ENCODE measurements around the gene FXN.

FXN gene

DNA sequence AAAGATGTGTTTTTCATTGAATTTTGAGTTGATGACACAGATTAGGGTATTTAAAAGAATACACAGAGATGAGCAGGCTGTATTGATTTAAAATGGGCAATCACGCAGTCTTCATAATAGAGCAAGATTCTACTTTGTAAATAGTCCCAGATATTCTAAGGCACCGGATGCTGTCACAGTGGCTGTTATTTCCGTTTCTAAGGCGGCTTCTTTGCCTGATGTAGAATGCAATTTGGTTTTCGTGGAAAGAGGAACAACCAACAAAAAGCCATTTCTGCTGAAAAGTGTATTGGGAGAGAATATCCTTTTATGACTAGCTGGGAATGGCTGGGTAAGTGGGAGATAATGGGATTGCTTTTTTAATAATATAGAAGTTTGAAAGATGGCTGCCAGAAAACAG is 39.1 kb upstream of the FXN start:
- no peaks in the 10 kb centered on the region for H3K36me3 ChIP-seq (ENCODE audit: insufficient read depth, low read length)
- H2AFZ ChIP-seq (ENCODE audit: low read length), result no peak overlapping the region
- TF ChIP-seq, protein P1, sequence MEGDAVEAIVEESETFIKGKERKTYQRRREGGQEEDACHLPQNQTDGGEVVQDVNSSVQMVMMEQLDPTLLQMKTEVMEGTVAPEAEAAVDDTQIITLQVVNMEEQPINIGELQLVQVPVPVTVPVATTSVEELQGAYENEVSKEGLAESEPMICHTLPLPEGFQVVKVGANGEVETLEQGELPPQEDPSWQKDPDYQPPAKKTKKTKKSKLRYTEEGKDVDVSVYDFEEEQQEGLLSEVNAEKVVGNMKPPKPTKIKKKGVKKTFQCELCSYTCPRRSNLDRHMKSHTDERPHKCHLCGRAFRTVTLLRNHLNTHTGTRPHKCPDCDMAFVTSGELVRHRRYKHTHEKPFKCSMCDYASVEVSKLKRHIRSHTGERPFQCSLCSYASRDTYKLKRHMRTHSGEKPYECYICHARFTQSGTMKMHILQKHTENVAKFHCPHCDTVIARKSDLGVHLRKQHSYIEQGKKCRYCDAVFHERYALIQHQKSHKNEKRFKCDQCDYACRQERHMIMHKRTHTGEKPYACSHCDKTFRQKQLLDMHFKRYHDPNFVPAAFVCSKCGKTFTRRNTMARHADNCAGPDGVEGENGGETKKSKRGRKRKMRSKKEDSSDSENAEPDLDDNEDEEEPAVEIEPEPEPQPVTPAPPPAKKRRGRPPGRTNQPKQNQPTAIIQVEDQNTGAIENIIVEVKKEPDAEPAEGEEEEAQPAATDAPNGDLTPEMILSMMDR (conservative IDR thresholded peaks at IDR 0.05; ENCODE audit: low read length), result no peak
- TF ChIP-seq EZH2phosphoT487 (IDR thresholded peaks at IDR 0.05; ENCODE audit: borderline replicate concordance), result no peak
- H3K9me2 ChIP-seq (replicated peaks; ENCODE audit: low read depth, low read length), result no peaks in the 10 kb centered on the region
- H3K4me3 ChIP-seq (ENCODE audit: low read length, poor library complexity, severe bottlenecking), result no peak overlapping the region
- peaks cover 28% of the 10 kb centered on the region for H3K4me1 ChIP-seq (ENCODE audit: insufficient read depth, low read length, poor library complexity, severe bottlenecking)
- no peaks in the 10 kb centered on the region for H3K9me3 ChIP-seq (ENCODE audit: insufficient read depth, low read depth, low read length)
- H3K79me2 ChIP-seq (ENCODE audit: insufficient read depth, low read length), result no peaks in the 10 kb centered on the region
- H3F3A ChIP-seq (ENCODE audit: low read depth), result no peaks in the 10 kb centered on the region
- H4K20me1 ChIP-seq (ENCODE audit: insufficient read depth, low read length, poor library complexity, severe bottlenecking), result no peaks in the 10 kb centered on the region
- H3K9ac ChIP-seq (ENCODE audit: low read depth, low read length, poor library complexity, severe bottlenecking), result no peak overlapping the region
- no peaks in the 10 kb centered on the region for H3K27me3 ChIP-seq (ENCODE audit: insufficient read depth, low read length, poor library complexity, severe bottlenecking)
- no peak overlapping the region for H3K4me2 ChIP-seq (ENCODE audit: low read depth, low read length, poor library complexity, severe bottlenecking)

DNA sequence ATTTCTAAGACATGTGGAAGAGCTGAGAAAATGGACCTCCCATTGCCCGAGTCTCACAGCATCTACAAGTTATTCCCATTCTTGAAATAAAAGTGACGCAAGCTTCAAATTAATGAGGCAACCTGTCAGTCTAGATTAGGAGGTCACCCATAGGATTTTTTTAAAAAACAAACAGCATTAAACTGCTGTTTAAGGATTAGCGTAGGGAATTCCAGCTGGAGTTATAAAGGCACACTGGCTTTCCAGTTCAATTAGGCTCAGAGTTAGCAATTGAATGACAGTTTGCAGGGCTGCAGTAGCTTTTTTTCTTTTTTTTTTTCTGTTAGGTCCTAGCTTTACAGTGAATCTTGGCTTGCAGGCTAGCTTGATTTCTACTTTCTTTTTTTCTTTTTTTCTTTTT is 37.9 kb upstream of the FXN start:
- TF ChIP-seq EZH2phosphoT487 (IDR thresholded peaks at IDR 0.05; ENCODE audit: borderline replicate concordance), result no peak
- TF ChIP-seq, protein P1 (conservative IDR thresholded peaks at IDR 0.05; ENCODE audit: low read length), result no peak
- no peak overlapping the region for H2AFZ ChIP-seq (ENCODE audit: low read length)
- H3K4me1 ChIP-seq (ENCODE audit: insufficient read depth, low read length, poor library complexity, severe bottlenecking), result peaks cover 28% of the 10 kb centered on the region
- H3K36me3 ChIP-seq (ENCODE audit: insufficient read depth, low read length), result no peaks in the 10 kb centered on the region
- H3K27me3 ChIP-seq (ENCODE audit: insufficient read depth, low read length, poor library complexity, severe bottlenecking), result no peaks in the 10 kb centered on the region
- H3K4me3 ChIP-seq (ENCODE audit: low read length, poor library complexity, severe bottlenecking), result no peak overlapping the region
- no peak overlapping the region for H3K9ac ChIP-seq (ENCODE audit: low read depth, low read length, poor library complexity, severe bottlenecking)
- no peaks in the 10 kb centered on the region for H4K20me1 ChIP-seq (ENCODE audit: insufficient read depth, low read length, poor library complexity, severe bottlenecking)
- no peaks in the 10 kb centered on the region for H3K9me2 ChIP-seq (replicated peaks; ENCODE audit: low read depth, low read length)
- H3F3A ChIP-seq (ENCODE audit: low read depth), result no peaks in the 10 kb centered on the region
- no peak overlapping the region for H3K4me2 ChIP-seq (ENCODE audit: low read depth, low read length, poor library complexity, severe bottlenecking)
- no peaks in the 10 kb centered on the region for H3K9me3 ChIP-seq (ENCODE audit: insufficient read depth, low read depth, low read length)
- no peaks in the 10 kb centered on the region for H3K79me2 ChIP-seq (ENCODE audit: insufficient read depth, low read length)

DNA sequence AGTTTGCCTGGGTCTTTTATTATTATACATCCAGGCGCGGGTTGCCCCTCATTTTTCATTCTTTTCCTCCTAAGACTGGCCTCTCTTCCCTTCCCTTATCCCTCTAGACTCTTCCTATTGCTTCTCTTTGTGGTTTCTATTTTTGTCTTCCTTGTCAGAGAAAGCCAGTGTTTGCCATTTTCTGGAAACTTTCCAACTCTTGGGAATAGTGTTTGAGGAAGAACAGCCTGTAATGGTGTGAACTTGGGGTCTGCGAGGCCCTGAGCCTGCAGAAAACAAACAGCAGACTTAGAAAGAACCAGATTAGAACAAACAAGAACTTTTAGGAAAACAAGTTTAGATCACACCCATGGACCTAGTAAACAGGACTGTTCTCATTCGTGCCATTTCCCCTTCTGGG is 37.2 kb upstream of the FXN start:
- H3K4me2 ChIP-seq (ENCODE audit: low read depth, low read length, poor library complexity, severe bottlenecking), result peak overlapping the region; percentile 9
- H3F3A ChIP-seq (ENCODE audit: low read depth), result no peaks in the 10 kb centered on the region
- no peaks in the 10 kb centered on the region for H3K9me2 ChIP-seq (replicated peaks; ENCODE audit: low read depth, low read length)
- TF ChIP-seq, protein P1 (conservative IDR thresholded peaks at IDR 0.05; ENCODE audit: low read length), result no peak
- no peak for TF ChIP-seq EZH2phosphoT487 (IDR thresholded peaks at IDR 0.05; ENCODE audit: borderline replicate concordance)
- no peak overlapping the region for H3K4me3 ChIP-seq (ENCODE audit: low read length, poor library complexity, severe bottlenecking)
- H3K27me3 ChIP-seq (ENCODE audit: insufficient read depth, low read length, poor library complexity, severe bottlenecking), result no peaks in the 10 kb centered on the region
- H3K4me1 ChIP-seq (ENCODE audit: insufficient read depth, low read length, poor library complexity, severe bottlenecking), result peaks cover 28% of the 10 kb centered on the region
- no peaks in the 10 kb centered on the region for H4K20me1 ChIP-seq (ENCODE audit: insufficient read depth, low read length, poor library complexity, severe bottlenecking)
- no peaks in the 10 kb centered on the region for H3K79me2 ChIP-seq (ENCODE audit: insufficient read depth, low read length)
- H3K9ac ChIP-seq (ENCODE audit: low read depth, low read length, poor library complexity, severe bottlenecking), result no peak overlapping the region
- H2AFZ ChIP-seq (ENCODE audit: low read length), result no peak overlapping the region
- H3K36me3 ChIP-seq (ENCODE audit: insufficient read depth, low read length), result no peaks in the 10 kb centered on the region
- no peaks in the 10 kb centered on the region for H3K9me3 ChIP-seq (ENCODE audit: insufficient read depth, low read depth, low read length)

All from Loucy (cell line).